ENCODE results near the gene ZG16B.

The ZG16B gene

GRCh38 chr16:2818272-2818876 is 11.7 kb upstream of the ZG16B start:
- TF ChIP-seq BACH2 (CRISPR knock-in tag; IDR thresholded peaks at IDR 0.05; ENCODE audit: borderline replicate concordance): no peak
- no peak for TF ChIP-seq POU6F1 (CRISPR knock-in tag; IDR thresholded peaks at IDR 0.05; ENCODE audit: borderline replicate concordance, low read depth)
- TF ChIP-seq ZNF565 (CRISPR knock-in tag; conservative IDR thresholded peaks at IDR 0.05; ENCODE audit: low read depth): no peak
- TF ChIP-seq ZFP30 (CRISPR knock-in tag; IDR thresholded peaks at IDR 0.05): no peak
- TF ChIP-seq ZNF8 (CRISPR knock-in tag; IDR thresholded peaks at IDR 0.05): no peak
- no peak for TF ChIP-seq TSHZ2 (CRISPR knock-in tag; IDR thresholded peaks at IDR 0.05)
- no peak for TF ChIP-seq TOX (CRISPR knock-in tag; IDR thresholded peaks at IDR 0.05; ENCODE audit: borderline replicate concordance)
- no peak for TF ChIP-seq ARNTL (CRISPR knock-in tag; IDR thresholded peaks at IDR 0.05; ENCODE audit: borderline replicate concordance, low read depth)
- no peak for TF ChIP-seq ZNF70 (CRISPR knock-in tag; IDR thresholded peaks at IDR 0.05)
- no peak for TF ChIP-seq CSDC2 (CRISPR knock-in tag; IDR thresholded peaks at IDR 0.05)
- no peak for TF ChIP-seq PPARA (CRISPR knock-in tag; IDR thresholded peaks at IDR 0.05; ENCODE audit: borderline replicate concordance)
- TF ChIP-seq ESRRG (CRISPR knock-in tag; IDR thresholded peaks at IDR 0.05): no peak
- no peak for TF ChIP-seq TCF4 (CRISPR knock-in tag; IDR thresholded peaks at IDR 0.05; ENCODE audit: borderline replicate concordance)
- no peak for TF ChIP-seq ISL1 (CRISPR knock-in tag; IDR thresholded peaks at IDR 0.05)
- no peak for TF ChIP-seq ZC3H10 (CRISPR knock-in tag; IDR thresholded peaks at IDR 0.05)
- no peak for ATAC-seq

- no peak for ATAC-seq
- TF ChIP-seq ZFP3 (CRISPR knock-in tag; IDR thresholded peaks at IDR 0.05) (no peak), BACH2 (CRISPR knock-in tag; IDR thresholded peaks at IDR 0.05; ENCODE audit: borderline replicate concordance) (no peak), ISL1 (CRISPR knock-in tag; IDR thresholded peaks at IDR 0.05) (no peak), TSHZ2 (CRISPR knock-in tag; IDR thresholded peaks at IDR 0.05) (no peak), SNAI2 (CRISPR knock-in tag; IDR thresholded peaks at IDR 0.05) (no peak), ZNF8 (CRISPR knock-in tag; IDR thresholded peaks at IDR 0.05) (no peak), OSR1 (CRISPR knock-in tag; IDR thresholded peaks at IDR 0.05) (no peak), CREB5 (CRISPR knock-in tag; IDR thresholded peaks at IDR 0.05; ENCODE audit: low read depth) (no peak), RARB (CRISPR knock-in tag; IDR thresholded peaks at IDR 0.05) (no peak), CSDC2 (CRISPR knock-in tag; IDR thresholded peaks at IDR 0.05) (no peak), ZNF565 (CRISPR knock-in tag; conservative IDR thresholded peaks at IDR 0.05; ENCODE audit: low read depth) (no peak), POU6F1 (CRISPR knock-in tag; IDR thresholded peaks at IDR 0.05; ENCODE audit: borderline replicate concordance, low read depth) (no peak), GLIS3 (CRISPR knock-in tag; IDR thresholded peaks at IDR 0.05) (no peak), ZC3H10 (CRISPR knock-in tag; IDR thresholded peaks at IDR 0.05) (no peak), ESRRG (CRISPR knock-in tag; IDR thresholded peaks at IDR 0.05) (no peak), ZNF70 (CRISPR knock-in tag; IDR thresholded peaks at IDR 0.05) (no peak), TOX (CRISPR knock-in tag; IDR thresholded peaks at IDR 0.05; ENCODE audit: borderline replicate concordance) (no peak), CSRNP3 (CRISPR knock-in tag; IDR thresholded peaks at IDR 0.05) (no peak), PPARA (CRISPR knock-in tag; IDR thresholded peaks at IDR 0.05; ENCODE audit: borderline replicate concordance) (no peak)
- TF ChIP-seq, protein P1, sequence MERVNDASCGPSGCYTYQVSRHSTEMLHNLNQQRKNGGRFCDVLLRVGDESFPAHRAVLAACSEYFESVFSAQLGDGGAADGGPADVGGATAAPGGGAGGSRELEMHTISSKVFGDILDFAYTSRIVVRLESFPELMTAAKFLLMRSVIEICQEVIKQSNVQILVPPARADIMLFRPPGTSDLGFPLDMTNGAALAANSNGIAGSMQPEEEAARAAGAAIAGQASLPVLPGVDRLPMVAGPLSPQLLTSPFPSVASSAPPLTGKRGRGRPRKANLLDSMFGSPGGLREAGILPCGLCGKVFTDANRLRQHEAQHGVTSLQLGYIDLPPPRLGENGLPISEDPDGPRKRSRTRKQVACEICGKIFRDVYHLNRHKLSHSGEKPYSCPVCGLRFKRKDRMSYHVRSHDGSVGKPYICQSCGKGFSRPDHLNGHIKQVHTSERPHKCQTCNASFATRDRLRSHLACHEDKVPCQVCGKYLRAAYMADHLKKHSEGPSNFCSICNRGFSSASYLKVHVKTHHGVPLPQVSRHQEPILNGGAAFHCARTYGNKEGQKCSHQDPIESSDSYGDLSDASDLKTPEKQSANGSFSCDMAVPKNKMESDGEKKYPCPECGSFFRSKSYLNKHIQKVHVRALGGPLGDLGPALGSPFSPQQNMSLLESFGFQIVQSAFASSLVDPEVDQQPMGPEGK (CRISPR knock-in tag; IDR thresholded peaks at IDR 0.05; ENCODE audit: borderline replicate concordance): no peak
These were observed 10.7 kb upstream of the ZG16B start for GRCh38 chr16:2819179-2819938.

Measured in SK-N-SH treated with all-trans-retinoic acid at 6 μM for 48 hours (cell line).